PC-3 (cell line): Measurements from ENCODE around the gene TRIM47.

ENCODE experiments used
- EZH2phosphoT487 ChIP-seq: fragments of 300-600 bp; sonication (generic); IDR thresholded peaks from 2 replicates; pipeline ENCODE4 v1.6.1; 2018; ENCODE audit warnings: mild to moderate bottlenecking, antibody characterized with exemption, low read length, borderline replicate concordance
- TF ChIP-seq, protein P1 (sequence below): fragments of 300-600 bp; sonication (generic); conservative IDR thresholded peaks from 2 replicates; pipeline ENCODE4 v1.5.1; 2017; ENCODE audit warnings: antibody characterized with exemption, low read depth, mild to moderate bottlenecking, low read length

DNA sequence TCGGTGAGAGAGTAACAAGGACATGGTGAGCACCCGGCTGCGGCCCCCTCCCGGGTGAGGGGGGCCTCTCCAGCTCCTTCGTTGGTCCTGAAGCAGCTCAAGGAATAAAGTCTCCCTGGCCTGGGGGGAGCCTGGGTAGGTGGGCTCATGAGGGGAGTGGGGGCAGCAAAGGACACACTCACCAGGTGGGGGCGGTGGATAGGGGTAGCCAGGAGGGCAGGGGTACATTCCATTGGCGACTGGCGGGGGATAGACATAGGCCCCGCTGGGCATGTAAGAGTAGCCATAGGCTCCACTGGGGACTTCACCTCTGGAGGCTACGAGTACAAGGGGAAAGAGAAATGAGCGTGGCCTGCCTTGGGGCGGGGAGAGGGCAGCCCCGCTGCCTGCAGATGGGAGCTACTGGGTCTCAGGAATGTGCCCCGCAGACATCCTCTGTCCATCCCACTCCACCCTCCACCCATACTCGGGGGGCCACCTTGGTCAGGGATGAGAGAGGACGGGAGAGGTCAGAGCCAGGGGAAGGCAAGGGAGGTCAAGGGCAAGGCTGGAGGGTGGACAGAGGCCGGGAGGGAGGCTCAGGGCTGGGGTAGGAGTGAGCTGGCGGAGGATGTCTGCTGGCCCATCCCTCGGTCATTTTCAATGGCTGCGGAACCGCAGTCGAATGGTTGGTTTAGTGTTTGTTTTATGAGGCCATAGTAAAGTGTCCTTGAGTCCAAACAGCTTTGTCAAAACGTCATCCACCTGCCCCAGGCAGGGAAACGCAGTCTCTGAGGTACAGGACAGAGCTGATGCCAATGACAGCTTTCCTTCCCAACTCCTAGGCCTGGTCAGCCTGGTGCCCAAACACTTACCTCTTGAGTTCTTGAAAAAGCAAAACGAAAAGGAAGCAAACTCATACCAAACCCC is 30.5 kb downstream of the TRIM47 start:
- TF ChIP-seq, protein P1, sequence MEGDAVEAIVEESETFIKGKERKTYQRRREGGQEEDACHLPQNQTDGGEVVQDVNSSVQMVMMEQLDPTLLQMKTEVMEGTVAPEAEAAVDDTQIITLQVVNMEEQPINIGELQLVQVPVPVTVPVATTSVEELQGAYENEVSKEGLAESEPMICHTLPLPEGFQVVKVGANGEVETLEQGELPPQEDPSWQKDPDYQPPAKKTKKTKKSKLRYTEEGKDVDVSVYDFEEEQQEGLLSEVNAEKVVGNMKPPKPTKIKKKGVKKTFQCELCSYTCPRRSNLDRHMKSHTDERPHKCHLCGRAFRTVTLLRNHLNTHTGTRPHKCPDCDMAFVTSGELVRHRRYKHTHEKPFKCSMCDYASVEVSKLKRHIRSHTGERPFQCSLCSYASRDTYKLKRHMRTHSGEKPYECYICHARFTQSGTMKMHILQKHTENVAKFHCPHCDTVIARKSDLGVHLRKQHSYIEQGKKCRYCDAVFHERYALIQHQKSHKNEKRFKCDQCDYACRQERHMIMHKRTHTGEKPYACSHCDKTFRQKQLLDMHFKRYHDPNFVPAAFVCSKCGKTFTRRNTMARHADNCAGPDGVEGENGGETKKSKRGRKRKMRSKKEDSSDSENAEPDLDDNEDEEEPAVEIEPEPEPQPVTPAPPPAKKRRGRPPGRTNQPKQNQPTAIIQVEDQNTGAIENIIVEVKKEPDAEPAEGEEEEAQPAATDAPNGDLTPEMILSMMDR: no peak
- TF ChIP-seq EZH2phosphoT487: no peak
